Stimulated activated CD8-positive, alpha-beta memory T cell treated with anti-CD3 and anti-CD28 coated beads, Interleukin-7, amount 100 ng/mL, for 48 hours (primary cell): ENCODE measurements around the gene SCIN.

ENCODE experiments used
- DNase-seq, 2 donors: peaks; one replicate each; pipeline ENCODE4 v3.0.0-alpha.2; 2020; ENCODE audit warnings: low read depth in 1 of 2; ENCODE audit errors: extremely low read depth in 1 of 2

SCIN gene

DNA sequence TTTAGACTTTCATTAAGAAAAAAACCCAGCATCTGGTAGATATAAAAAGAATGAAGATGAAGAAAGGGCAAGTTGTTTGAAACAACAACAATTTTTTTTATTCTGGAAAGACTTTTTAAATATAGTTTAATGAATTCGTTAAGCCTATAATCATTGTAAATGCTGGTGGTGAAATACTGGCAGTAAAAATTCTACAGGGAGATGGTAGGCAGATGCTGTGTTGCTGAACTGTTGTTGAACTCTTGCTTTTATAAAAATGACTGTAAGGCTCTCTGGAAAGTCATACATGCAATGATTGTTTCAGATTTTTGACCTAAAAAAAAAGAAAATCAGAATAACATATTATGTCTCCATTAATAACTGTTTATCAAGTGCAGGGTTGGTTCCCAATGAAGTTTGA lies 39.0 kb downstream of the SCIN start:
- DNase-seq, result no peak

DNA sequence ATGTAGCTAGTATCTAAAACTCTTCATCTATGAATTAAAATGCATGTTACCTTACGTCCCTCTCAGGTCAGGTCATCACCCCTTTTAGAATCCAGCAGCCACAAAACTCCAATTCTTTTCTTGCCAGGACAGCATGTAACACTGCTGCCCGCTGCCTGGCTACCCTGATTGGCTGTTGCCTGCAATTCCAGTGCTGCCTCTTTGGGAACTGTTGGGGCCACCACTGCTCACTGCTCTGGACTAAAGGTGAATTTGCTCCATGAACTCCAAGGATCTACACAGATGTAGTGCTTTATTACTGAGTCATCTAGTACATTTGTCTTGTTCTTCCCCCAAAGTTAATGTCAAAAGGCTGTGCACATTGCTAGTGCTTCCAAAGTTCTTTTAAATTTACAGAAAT lies 40.4 kb downstream of the SCIN start:
- DNase-seq, result no peak

DNA sequence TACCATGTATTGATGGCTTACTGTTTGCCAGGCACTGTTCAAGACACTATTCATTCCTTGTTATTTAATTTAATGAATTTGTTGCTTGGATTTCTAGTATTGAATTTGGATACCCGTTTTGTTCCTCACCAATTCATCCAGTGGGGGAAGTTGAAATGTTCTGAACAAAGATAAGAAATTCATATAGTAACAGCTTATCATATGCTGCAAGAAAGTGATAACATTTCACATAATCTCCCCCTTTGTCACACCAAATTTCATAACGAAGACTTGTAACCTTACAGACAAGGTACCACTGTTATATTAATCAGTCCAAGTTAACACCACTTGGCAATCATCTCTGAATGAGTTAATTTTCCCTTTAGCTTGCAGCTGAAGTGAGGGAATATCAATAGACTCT lies 42.1 kb downstream of the SCIN start:
- no peak for DNase-seq

DNA sequence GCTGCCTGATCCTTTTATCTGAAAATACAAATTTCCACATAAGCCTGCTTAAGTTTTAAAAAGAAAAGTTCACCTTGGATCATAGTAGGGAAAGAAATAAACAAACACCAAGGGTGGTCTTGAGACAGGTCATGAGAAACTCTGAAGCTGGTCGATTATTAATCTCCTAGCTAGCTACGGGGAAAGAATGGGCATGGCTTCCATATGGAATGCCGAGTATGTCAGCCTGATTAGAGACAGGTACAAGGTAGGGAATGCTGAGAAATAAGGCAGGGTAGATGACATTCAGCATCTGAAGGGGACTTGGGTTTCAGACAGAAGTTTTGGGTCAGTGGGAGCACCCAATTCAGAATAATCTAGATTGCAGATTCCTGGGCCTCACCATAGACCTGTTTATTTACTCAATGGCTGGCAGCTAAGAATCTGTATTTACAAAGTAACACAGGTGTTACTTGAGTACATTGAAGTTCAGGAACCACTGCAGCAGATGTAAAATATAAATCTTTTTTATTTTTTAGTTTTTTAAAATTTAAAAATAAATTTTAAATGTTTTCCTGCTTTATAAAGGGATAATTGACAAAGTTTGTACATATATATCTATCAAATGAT lies 49.0 kb downstream of the SCIN start:
- DNase-seq, result no peak

DNA sequence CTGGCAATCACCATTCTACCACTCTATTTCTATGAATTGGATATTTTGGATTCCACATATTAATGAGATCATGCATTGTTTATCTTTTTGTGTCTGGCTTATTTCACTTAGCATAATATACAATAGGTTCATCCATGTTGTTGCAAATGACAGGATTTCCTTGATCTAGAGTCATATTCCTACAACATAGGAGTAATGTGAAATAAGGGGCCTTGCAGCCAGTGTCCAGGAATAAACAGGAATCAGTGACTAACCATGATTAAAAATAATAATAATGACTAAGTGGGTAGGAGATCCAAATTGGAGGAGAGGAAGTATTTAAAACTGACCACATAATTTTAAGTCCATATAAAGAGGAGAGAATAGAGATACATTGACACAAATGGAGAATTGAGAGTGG lies 49.9 kb downstream of the SCIN start:
- DNase-seq, result no peak

DNA sequence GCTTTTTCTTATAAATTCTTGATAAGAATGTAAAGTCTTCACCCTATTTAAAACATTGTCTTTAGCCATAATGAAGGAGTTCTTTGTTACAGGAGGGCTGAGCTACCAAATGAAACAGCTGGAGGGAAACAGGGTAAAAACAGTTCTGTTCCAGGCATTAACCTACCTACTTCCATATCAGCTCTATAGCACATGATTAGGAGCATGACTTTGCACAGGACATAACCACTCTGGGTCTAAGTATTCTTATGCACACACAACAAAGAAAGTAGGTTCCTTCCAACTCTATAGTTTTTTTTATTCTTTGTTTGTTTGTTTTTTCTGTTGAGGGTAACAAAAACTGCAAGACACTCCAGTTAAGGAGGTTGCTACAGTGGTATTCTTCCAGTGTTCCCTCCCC lies 52.7 kb downstream of the SCIN start:
- no peak for DNase-seq

DNA sequence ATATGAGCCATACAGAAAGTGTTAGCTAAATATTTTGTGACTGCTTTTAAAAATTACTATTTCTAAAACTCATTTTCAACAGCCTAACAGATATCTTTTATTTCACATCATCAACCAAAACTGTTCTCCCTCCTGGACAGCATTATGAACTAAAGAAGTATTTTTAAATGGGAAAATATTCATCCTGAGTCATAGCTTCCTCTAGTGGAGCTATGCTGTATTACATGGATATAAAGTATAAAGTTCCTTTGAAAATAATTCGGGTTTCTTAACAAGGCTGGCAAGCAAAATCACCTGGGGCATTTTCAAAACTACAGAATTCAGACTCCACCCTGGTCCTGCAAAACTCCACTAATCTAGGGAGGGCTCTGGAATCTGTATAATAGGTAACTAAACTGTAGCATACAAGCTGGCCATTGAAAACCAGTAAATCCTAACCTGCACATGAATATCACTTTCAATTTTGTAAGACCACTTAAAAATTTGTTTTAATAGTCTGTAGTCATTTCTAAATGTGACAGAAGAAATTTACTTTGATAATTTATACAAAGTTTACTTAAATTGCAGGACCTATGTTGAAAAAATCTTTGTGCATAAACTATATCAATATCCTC lies 53.5 kb downstream of the SCIN start:
- no peak for DNase-seq

DNA sequence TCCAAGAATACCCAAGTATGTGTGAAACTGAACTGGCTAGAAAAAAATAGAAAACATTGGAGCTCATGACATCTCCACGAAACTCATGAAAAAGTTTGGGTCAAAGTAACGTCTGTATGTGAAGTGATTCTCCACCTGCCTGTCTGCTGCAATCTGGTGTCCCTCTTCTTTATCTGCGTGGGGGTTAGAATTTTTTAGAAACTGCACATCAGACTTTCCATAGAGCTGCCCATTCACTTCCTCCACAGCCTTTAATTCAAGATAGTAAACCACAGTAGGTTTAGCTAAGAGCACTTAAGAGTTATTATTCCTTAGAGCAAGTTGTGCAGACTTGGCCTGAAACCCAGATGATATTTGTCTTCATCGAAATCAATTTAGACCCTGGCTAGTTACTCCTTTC lies 55.3 kb downstream of the SCIN start:
- DNase-seq, result no peak

DNA sequence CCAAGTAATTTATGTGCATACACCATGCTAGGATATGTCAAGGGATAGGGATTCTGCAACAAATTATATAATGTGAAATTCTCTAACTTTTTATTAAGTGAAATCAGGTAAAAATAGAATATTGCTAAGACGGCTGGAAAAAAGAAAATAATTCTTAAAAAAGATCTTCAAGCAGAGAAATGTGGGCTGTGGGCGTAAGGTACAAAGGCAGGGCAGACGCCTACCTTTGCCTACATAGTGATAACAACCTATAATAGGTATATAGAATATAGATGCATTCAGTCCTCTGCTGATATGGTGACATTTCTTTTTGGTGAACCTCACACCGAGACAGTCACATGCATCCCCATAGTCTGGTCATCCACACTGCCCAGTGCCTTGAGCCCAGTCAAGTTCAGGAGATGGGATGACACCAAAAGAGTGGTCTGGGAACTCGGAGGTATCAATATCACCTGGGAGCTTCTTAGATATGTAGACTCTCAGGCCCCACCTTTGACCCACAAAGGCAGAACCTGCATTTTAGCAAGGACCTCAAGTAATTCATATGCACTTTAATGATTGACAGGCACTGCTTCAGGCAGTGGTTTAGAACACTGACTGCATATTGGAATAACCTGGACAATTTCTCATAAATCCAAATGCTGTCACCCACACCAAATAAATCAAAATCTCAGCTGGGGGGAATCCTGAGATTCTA lies 59.4 kb downstream of the SCIN start:
- no peak for DNase-seq

DNA sequence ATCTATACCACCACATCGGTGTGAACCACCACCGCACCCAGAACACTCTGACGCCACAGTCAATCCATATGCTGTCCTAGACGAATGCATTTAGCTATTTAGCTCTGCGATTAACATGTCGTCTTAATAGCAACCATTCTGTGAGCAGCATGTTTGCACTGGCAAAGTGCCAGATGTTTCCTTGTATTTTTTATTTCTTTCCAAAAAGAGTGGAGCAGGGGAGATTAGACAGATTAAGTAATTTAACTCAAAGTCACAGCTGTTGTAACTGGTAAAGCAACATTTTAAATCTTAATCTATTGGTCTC lies 59.9 kb downstream of the SCIN start:
- no peak for DNase-seq

DNA sequence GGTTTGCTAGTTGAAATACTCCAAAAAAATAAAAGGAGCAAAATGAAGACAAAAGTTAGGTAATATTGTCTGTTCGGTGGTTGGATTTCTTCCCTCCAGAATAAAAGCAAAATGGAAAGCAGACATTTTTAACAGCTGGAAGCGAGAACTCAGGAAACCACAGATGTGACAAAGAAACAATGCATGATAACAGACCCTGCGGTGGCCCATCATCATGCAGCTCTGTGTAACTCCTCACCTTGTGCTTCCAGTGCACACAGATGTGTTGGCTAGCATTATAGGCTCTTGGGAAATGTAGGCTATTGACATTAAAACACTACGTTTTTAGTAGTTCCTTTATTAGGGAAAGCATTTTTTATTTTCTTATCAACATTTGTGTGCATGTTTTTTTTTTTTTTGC lies 63.1 kb downstream of the SCIN start:
- no peak for DNase-seq

DNA sequence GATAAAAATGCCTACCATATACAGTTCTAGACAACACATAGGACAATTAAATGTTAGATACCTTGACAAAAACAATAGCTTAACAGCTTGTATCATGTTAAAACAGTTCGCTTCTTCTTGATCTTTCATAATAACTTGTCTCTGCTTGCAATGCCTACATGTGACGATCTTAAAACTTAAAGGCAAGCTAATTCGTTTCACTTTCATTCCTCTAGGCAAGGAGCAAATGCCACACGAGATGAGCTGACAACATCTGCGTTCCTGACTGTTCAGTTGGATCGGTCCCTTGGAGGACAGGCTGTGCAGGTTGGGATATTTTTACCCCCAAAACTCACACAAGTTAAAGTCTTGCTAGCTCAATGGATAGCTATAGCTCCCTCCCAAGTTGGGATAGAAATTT lies 65.3 kb downstream of the SCIN start:
- DNase-seq, result no peak

DNA sequence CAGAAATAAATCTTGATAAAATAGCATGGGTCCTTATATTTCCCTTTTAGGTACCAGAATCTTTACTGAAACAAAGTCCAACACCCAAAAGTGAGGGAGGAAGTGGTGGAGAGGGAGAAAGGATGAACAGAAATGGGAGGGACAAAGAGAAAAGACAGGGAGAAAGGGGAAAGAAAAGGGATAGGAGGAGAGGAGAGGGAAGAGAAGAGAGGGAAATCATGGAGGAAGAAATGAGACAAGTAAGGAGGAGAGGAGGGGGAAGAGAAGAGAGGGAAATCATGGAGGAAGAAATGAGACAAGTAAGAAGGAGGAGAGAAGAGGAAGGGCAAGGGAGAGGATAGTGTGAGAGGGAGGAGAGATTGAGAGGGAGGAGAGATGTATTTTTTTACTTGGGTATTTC lies 66.8 kb downstream of the SCIN start:
- no peak for DNase-seq

DNA sequence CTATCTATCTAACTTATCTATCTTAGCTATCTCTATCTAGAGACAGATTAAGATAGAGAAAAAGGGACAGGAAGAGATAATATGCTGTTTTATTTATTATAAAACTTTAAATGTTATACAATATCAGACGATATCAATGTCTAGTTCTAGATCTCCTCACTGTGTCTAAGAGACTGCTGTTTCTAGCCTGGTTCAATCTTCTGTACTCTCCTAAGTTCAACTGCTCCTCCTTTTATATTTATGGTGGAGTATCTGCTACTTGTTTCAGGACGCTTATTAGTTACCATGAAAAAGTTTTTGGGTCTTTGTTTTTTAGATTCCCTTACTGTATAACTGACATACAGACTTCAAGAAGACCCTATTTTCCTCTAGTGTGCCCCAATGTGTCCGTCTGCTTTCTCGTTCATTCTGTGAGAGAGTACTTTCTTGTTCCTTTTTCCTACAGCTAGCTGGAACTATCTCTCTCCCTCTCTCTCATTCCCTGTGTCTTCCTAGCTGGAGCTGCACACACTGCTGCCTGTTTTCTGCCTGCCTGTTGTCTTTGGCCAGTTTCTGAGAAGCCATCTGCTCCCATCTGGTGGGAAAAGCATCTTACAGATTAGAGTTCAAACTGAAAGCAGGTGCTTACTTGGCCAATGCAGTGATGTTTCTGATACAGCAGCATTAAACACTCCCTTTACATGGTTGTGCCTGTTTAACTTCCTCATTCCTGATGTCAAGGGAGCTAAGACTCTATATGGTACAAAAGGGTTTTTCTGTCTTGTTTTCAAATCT lies 67.5 kb downstream of the SCIN start:
- no peak for DNase-seq

DNA sequence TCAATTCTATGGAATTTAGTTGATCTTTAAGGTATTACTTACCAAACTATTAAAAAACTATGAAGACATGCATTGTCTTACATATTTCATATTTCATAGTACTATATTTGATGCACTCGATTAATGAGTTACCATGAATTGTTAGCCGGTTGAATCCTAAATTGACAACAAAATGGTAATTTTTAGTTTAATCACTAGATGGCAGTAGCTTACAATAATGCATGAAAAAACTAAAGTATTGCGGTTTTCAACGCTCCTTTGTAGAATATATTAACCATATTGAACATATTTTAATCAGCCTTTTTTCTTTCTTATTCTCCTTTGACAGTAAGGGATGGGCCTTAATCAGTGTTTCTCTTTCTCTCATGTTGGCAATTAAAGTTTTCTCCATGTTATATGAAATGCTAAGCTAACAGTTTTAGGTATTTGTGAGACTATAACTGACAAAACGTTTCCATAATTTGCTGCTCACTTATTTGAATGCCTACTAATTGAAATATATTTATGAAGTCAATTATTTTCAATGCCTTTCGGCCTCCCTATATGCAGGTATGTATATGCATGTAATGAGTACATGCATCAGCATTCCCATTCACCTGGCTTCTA lies 68.4 kb downstream of the SCIN start:
- DNase-seq, result no peak

DNA sequence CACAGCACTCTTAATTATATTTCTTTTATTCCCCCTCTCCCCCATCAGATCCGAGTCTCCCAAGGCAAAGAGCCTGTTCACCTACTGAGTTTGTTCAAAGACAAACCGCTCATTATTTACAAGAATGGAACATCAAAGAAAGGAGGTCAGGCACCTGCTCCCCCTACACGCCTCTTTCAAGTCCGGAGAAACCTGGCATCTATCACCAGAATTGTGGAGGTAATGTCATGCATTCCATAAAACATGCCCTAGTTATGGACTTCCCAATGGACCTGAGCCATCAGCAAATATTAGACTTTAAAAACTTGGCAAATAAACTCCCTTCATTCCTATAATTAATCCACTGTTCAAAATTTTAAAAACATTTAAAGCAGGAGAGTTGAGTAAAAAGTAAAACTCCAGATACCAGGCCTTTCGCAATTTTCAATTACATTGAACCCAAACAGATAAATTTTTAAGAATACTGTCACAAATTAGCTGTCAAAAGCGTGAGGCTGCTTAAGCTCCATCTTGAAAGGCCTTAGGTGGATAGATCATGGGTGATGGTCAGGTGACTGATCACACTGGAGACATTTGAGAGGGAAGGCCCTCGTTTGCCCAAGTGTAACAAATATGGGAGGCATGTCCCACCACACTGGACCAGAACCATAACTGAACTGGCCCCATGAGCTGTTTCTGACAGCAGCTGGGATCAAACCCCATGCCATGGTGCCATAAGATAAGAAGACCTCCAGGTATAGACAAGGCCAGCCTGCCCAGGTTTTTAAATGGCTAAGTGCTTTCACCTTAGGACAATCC lies 70.0 kb downstream of the SCIN start:
- DNase-seq, result no peak

DNA sequence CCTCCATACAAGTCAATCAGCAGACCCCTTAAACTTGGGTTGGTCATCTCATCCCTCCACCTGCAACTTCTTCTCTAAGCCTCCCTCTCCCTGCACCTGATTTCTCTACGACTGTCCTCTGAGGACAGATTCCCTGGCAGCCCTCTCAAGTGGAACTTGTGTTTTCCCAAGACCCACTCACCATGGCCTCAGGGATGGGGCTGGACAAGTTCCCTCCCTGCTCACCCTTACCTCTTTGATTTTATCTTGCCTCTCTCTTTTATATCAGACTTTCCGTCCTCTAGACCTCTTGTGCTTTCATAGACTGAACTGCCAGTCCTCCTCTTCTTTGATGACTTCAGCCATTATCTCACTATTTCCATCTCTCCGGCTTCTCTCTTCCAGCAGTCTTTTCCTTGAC lies 70.7 kb downstream of the SCIN start:
- DNase-seq, result no peak

DNA sequence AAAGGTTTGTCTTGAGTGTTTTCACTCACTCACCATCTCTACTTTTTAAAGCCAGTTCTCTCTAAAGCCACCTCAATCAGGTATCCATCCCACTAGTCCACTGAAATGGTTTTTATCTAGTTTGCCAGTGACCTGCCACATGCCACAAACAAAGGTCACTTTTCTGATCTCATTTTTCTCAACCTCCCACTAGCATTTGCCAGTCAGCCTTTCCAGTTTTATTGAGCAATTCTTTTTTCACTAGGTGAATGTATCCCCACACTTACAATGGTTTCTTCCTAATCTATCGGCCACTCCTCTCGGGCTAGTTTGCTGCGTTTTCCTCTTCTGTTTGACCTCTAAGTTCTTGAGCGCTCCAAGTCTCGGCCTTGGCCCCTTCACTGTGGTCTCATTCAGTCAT lies 72.0 kb downstream of the SCIN start:
- DNase-seq, result no peak

DNA sequence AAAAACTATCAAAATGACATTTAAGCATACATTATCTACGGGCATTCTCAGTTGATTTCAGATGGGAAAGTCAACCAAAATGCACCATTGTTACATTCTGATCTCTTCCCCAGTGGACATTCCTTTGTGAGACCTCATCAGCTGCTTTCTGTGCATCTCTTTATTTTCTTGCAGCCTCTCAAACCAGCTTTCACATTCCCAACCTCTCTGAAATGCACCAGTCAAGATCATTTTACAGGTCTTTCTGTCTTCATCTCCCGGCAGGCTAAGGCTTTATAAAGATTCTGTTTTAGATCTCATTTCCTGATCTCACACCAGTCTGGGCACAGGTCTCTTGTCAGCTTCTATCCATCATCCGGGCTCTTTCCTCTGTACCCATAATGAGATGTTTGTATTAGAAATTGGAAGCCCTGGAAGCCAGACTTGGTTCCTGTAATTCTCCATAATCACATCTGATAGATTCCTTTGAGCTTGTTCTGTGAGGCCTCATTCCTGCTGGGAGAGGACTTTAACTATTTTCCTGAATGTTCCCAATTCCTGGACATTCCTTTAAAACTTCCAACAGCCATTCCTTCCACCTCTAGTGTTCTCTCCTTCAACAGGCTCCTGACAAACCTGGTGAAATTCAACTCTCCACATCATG lies 72.6 kb downstream of the SCIN start:
- no peak for DNase-seq

DNA sequence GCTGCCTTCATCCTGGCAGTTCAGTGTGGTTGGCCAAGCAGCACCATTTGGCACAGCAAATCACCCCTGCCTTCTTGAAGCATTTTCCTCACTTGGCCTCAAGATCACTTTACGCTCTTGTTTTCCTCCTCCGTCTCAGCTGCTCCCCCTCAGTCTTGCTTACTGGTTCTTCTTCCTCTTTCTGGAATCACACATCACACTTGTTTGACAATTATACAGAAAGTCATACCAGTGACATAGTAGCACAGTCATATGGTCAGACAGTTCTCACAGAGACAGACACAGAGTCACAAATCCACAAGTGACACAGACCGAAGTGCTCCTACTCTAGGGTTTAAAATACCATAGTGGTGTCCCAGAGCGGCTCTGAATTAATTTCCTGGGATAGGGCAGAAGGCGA lies 73.1 kb downstream of the SCIN start:
- no peak for DNase-seq
